ENCODE measurements around the gene FOXC2.

Gene FOXC2

GRCh38 chr16:86558355-86559193 lies 8.1 kb upstream of the FOXC2 start:
- DNase-seq = no peak

GRCh38 chr16:86559802-86560305 lies 6.8 kb upstream of the FOXC2 start:
- no peak for DNase-seq

- DNase-seq = no peak
These were observed 4.3 kb upstream of the FOXC2 start for GRCh38 chr16:86562356-86562755.

GRCh38 chr16:86563469-86564345 lies 2.9 kb upstream of the FOXC2 start:
- DNase-seq = peak; percentile 86

GRCh38 chr16:86565181-86565631 lies 1.4 kb upstream of the FOXC2 start:
- DNase-seq = no peak

GRCh38 chr16:86565644-86566511 lies 751 bp upstream of the FOXC2 start:
- DNase-seq = no peak

GRCh38 chr16:86566966-86567700 lies 504 bp downstream of the FOXC2 start:
- DNase-seq = no peak

GRCh38 chr16:86567701-86568581 lies 1.3 kb downstream of the FOXC2 start:
- DNase-seq = no peak

- DNase-seq = no peak
These were observed 2.3 kb downstream of the FOXC2 start for GRCh38 chr16:86568677-86569623.

GRCh38 chr16:86569701-86570447 lies 3.2 kb downstream of the FOXC2 start:
- no peak for DNase-seq

- DNase-seq = no peak
These were observed 4.2 kb downstream of the FOXC2 start for GRCh38 chr16:86570558-86571529.

- no peak for DNase-seq
These were observed 4.9 kb downstream of the FOXC2 start for GRCh38 chr16:86571530-86571915.

GRCh38 chr16:86572041-86572521 lies 5.5 kb downstream of the FOXC2 start:
- no peak for DNase-seq

GRCh38 chr16:86572606-86573005 lies 6.0 kb downstream of the FOXC2 start:
- DNase-seq = no peak

GRCh38 chr16:86573215-86573614 lies 6.6 kb downstream of the FOXC2 start:
- DNase-seq = no peak

GRCh38 chr16:86573646-86574508 lies 7.2 kb downstream of the FOXC2 start:
- DNase-seq = no peak

Measured in activated CD4-positive, alpha-beta T cell treated with anti-CD3 and anti-CD28 coated beads, Interleukin-2, amount 50 U/mL, for 1 hour (primary cell).